GM10248 (cell line): ENCODE results near the gene LMX1A.

ENCODE experiments used
- CTCF ChIA-PET: fragments of 300-600 bp; sonication (Branson Sonifier 250); formaldehyde crosslinking; extraction: SDS; loops from one replicate; lab custom pipeline; 2021; ENCODE audit warnings: antibody characterized with exemption; lab: Yijun Ruan, JAX
- POLR2A ChIA-PET: fragments of 350-650 bp; sonication (Branson Sonifier 250); formaldehyde crosslinking; extraction: SDS; loops from one replicate; lab custom pipeline; 2020; ENCODE audit warnings: antibody characterized with exemption; lab: Yijun Ruan, JAX
- DNase-seq: peaks from one replicate; pipeline ENCODE4 v3.0.0; 2012; ENCODE audit errors: extremely low spot score
- TF ChIP-seq, protein P1 (sequence below): IDR thresholded peaks from 2 replicates; pipeline ENCODE4 v1.5.1; 2012; ENCODE audit warnings: mild to moderate bottlenecking, low read depth; ENCODE audit errors: extremely low read depth, missing control alignments, control extremely low read depth

Gene LMX1A

DNA sequence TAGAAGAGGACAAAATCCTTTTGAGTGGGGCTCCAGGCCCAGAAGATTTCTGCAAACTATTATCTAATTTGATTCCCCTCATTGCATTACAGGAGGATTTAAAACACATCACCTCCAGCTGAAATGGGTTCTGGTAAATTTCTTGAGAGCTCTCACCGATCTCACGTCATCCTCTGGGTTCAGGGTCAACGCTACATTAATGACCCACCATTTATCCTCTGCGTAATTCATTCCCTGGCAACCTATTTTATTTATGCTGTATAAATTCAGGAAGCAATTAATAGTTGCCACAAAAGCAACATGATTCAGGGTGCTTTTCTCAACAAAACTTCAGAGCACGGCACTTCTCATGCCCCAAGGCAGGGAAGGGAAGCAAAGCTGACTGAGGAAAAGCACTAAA, 38.9 kb downstream of the LMX1A start:
- TF ChIP-seq, protein P1, sequence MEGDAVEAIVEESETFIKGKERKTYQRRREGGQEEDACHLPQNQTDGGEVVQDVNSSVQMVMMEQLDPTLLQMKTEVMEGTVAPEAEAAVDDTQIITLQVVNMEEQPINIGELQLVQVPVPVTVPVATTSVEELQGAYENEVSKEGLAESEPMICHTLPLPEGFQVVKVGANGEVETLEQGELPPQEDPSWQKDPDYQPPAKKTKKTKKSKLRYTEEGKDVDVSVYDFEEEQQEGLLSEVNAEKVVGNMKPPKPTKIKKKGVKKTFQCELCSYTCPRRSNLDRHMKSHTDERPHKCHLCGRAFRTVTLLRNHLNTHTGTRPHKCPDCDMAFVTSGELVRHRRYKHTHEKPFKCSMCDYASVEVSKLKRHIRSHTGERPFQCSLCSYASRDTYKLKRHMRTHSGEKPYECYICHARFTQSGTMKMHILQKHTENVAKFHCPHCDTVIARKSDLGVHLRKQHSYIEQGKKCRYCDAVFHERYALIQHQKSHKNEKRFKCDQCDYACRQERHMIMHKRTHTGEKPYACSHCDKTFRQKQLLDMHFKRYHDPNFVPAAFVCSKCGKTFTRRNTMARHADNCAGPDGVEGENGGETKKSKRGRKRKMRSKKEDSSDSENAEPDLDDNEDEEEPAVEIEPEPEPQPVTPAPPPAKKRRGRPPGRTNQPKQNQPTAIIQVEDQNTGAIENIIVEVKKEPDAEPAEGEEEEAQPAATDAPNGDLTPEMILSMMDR = no peak
- ChIA-PET CTCF (no interaction called here), POLR2A (no interaction called here)
- no peak for DNase-seq

DNA sequence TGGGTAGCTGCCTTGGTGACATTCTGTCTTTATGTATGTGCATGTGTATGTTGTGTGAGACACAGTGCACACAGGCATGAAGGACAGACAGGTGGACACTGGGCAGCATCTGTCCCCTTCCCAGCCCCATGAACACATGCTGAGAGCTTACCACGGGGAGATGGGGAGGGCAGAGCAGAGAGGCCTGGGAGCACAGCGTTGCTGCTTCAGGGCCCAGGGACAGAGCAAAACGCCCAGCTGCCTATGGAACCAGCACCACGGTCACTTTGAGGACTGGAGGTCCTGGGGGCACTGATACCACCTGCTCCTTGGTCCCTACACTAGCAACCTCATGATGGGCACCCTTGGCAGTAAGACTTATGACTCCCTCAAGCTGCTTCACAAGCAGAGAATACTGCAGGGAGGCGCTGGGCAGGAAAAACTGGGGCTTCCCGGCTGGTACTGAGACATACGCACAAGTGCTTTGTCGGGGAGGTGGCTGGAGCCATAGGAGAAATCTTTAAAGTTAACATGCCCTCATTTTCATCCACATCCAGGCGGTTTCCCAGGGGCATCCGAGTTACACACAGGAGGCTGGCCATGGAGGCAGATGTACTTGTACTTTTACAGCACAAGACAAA, 40.3 kb downstream of the LMX1A start:
- ChIA-PET CTCF (interaction anchor here (0.8 to 1.7 kb wide), 2 partner anchors 9 to 51 kb away, joined by 3 to 4 read pairs; no protein-coding TSS in a partner anchor), POLR2A (no interaction called here)
- TF ChIP-seq, protein P1 = no peak
- DNase-seq = no peak

DNA sequence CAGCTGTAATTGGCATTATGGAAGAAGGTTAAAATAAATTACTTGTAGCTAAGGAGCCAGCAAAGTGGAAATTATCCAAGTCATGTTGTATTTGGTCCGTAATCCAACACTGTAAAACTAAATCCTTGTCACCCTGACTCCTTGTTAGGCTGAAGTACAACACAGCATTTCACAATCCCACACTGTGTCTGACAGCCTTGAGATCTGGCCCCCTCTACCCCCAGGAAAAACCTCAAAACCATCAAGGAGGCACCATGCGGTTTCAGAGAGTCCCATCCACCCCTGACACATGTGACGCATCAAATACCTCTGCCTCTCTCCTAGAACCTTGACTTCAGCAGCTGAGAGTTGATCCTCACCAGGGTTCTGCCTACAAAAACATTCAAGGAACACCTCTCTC, 41.0 kb downstream of the LMX1A start:
- ChIA-PET POLR2A (no interaction called here), CTCF (interaction anchor here (0.8 to 1.7 kb wide), 2 partner anchors 9 to 52 kb away, joined by 3 to 4 read pairs; no protein-coding TSS in a partner anchor)
- no peak for DNase-seq
- TF ChIP-seq, protein P1 = no peak

DNA sequence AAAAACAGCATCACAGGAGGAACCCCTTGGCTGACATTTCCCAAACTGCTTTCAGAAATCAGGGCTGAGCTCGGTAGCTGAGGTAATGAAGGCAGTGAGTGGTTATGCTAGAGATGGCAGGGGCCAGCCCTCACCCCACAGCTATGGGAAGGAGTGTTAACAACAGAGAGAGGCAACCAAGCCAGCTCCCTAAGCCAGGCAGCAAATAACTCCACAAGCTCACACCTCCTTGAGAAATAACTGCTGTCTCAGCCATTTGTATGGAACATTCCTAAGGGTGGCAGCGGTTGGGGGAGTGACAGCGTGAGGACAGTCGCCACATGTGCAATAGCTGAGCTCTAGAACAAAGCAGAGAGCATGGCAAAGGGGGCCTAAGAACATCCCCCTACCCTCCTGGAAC, 42.6 kb downstream of the LMX1A start:
- POLR2A ChIA-PET = no interaction called here
- TF ChIP-seq, protein P1 = no peak
- CTCF ChIA-PET = interaction anchor here (1.5 kb wide), 1 partner anchor 56 kb away, joined by 4 read pairs; no protein-coding TSS in a partner anchor
- DNase-seq = no peak

DNA sequence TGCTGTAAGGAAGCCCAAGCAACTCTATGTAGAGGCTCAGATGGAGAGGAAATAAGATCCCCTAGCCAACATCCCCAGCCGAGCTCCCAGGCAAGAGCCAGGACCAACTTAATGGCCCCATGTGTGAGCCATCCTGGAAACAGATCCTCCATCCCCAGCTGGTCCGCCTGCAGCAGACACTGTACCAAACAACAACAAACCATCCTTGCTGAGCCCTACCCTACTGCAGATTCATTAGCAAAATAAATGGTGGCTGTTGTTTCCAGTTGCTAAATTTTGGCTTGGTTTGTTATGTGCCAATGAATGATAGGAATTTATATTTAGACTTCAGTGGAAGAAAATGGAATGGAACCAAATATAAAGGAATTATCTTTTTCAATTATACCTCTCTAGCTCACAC, 43.9 kb downstream of the LMX1A start:
- TF ChIP-seq, protein P1 = no peak
- DNase-seq = no peak
- POLR2A ChIA-PET = no interaction called here
- CTCF ChIA-PET = interaction anchor here (1.4 to 1.6 kb wide), 2 partner anchors 21 to 30 kb away, joined by 3 to 5 read pairs; no protein-coding TSS in a partner anchor

DNA sequence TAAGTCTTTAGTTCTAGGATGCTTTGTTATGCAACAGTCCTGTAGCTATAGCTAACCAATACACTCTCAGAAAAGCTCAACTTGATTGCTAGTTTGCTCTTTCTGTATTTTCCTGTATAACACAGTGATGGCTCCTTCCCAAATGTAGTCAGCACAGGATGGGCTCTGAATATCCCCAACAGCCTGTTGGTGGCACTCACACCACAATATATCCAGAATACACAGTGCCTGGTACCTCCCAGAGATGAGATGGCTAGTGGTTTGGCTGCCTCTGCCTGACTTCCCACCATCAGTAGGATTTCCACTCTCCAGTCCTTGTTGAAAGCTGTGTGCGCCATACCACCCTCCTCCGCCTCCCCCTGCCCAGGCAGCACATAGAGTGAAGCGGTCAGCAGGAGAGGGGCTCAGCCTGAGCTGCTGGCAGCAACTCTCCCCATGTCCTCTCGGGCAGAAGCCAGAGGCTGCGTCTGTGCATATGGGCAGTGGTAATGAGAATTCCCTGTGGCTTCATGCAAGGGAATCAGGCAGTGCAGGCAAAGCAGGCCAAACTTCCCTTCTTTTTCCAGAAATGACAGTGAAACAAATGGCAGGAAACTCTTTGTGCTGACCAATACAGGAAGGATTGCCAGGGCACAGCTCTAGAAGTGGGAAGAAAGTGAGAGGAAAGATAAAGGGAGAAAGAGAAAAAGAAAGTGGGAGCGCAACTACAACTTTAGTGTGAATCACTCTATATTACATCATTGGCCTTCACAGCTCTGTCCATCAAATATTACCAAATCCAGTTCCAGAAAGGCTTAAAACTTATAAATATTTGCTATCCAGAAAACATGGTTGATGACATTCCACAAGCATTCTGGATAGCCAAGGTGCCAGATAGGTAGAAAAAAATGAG, 49.7 kb downstream of the LMX1A start:
- CTCF ChIA-PET = interaction anchor here (1.1 to 1.6 kb wide), 3 partner anchors 9 to 61 kb away, joined by 3 to 5 read pairs (median 3); no protein-coding TSS in a partner anchor
- DNase-seq = no peak
- POLR2A ChIA-PET = no interaction called here
- TF ChIP-seq, protein P1 = no peak
